Measurements from ENCODE around the gene HIC1.

HIC1 gene

DNA sequence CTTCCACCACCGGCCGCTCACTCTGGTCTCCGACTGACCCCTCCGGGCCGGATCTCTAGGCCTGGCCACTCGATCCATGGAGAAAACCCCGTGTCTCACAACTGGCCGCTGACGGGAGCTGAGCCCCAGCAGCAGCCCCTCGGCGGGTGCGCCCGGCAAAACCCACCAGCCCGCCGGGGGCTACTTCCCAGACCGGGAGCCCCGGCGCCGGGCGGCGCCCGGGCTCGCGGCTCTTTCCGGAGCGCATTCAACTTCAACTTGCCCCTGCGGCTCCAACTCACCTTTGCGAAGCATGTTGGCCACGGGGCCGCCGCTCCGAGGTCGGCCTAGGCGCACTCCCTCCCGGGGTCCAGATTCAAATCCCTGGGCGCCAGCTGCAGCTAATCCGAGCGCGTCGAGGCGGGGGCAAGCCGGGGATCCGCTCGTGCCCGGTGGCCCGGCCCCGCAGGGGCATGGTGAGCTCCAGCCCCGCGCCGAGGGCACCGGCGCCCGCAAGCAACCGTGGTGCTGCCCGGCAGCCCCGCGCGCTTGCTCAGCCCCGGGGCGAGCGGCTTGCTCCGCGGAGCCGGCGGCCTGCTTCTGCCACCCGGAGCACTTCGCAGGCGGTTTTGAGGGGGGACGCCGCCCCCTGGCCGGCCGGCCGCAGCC, 30.2 kb upstream of the HIC1 start:
- DNase-seq (ENCODE audit: insufficient read length, low spot score): no peak
- no peak for FAIRE-seq

DNA sequence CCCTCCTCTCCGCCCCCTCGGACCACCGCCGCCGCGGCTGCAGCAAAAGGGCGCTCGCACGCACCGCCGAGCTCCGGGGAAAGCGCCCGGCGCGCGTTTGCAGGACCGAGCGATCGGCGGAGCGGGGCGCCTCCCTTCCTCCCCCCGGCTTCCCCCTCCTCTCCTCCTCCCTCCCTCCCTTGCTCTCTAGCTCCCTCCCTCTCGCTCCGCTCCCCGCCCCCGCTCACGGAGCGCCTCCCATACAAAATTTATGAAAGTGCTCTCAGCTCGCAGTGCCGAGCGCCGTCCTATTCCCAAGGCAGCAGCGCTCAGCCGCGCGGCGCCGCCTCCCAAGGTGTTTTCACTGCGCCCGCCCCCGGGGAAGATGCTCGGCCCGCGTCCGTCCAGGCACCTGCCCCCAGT, 29.7 kb upstream of the HIC1 start, which contains the start of gene RTN4RL1:
Gene RTN4RL1 (minus strand): TSS at position 115 of the 402 bp plus-strand sequence. CDS start 469 bp downstream, outside the sequence.
- peak; percentile 75 for DNase-seq (ENCODE audit: insufficient read length, low spot score)
- peak; percentile 62 for FAIRE-seq

DNA sequence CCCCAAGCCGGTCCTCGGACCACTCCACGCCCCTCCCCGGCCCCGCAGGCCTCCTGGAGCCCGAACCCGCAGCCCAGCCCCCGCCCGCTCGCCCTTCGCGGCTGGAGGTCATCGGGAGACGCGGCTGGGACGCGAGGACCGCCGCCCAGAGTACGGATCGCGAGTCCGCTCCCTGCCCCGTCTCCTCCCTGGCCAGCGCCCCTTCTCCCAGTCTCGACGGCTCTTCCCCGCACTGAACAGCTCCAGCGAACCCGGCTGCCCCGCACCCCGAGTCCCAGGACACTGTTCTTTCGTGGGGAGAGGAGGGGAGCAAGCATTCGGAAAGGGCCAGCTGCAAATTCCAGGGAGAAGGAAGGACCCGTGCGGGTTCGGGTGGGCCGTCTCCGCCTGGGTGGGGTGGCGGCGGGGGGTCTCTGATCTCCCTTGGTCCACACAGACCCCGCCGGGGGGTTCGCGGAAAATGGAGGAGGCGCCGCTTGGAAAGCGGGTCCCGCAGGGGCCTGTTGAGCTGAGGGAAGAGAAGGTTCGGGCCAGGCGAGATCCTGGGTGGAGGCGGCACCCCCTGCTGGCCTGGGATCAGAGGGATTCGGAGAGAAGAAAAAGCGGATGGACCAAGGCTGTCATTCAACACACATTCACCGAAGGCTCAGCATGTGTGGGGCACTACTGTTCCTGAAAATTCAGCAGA, 29.1 kb upstream of the HIC1 start:
- DNase-seq (ENCODE audit: insufficient read length, low spot score) (peak; percentile 95), FAIRE-seq (peak; percentile 44)

DNA sequence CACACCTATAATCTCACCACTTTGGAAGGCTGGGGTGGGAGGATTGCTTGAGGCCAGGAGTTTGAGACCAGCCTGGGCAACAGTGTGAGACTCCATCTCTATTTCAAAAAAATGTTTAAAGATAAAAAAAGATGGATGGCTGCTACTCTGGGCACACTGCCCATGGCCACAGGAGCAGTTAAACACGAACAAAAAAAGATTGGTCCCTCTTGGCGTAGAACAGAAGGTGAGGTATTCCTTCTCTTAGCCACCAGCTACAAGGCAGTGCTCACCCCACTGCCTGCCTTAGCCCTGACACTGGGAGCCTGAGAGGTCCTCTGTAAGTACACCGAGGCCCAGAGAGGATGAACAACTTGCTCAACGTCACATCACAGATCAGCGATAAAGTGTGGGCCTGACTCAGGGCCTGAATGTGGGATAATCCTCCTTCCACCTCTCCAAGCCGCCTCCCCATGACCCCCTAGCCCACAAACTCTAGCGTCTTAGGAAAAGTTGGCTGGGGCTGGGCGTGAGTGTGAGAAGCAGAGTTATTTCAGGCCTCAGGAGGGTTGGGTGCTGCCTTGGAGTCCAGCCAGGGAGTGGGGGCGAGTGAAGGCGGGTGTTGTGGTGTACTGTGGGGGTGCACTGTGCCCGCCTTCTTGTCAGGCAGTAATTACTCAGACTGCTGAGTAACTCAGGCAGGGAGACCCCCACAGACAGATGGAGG, 27.2 kb upstream of the HIC1 start:
- FAIRE-seq: no peak

DNA sequence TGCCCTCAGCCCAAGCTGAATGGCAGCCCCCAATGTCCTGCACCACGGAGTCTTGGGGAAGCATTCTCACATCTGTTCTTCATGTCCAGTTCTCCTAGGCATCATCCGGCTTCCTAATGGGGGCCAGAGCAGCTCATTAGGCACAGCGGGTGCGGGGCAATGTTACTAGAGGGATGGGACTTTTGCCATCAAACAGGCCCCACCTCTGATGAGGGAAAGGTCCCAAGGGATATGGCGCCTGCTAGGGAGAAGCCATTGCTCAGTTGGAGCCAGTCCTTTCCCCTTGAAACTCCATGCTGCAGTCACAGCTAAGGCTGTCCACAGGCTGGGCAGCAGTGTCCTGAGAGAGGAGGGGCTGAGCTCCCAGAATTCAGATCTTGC, 26.7 kb upstream of the HIC1 start:
- no peak for FAIRE-seq
- no peak for DNase-seq (ENCODE audit: insufficient read length, low spot score)

More for the DNA sequence above, 27.2 kb upstream of the HIC1 start:
- DNase-seq (ENCODE audit: insufficient read length, low spot score): no peak

DNA sequence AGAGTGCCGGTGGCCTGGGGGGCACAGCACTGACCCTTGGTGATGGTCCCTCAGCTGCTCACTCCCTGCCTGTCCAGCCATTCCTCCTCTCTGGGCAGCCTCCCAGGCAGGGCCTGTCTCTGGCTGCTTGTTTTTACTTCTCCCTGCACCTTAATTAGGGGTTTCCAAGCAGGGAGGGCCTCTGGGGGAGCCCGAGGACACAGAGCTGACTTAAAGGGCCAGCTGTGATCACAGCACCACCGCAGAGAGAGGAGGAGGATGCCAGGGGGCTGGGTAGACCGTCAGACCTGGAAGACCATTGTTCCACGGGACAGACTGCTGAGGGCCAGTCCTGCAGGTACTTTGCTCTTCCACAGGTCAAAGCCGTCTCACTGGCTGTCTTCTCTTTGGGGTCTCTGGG, 26.2 kb upstream of the HIC1 start:
- no peak for FAIRE-seq
- no peak for DNase-seq (ENCODE audit: insufficient read length, low spot score)

DNA sequence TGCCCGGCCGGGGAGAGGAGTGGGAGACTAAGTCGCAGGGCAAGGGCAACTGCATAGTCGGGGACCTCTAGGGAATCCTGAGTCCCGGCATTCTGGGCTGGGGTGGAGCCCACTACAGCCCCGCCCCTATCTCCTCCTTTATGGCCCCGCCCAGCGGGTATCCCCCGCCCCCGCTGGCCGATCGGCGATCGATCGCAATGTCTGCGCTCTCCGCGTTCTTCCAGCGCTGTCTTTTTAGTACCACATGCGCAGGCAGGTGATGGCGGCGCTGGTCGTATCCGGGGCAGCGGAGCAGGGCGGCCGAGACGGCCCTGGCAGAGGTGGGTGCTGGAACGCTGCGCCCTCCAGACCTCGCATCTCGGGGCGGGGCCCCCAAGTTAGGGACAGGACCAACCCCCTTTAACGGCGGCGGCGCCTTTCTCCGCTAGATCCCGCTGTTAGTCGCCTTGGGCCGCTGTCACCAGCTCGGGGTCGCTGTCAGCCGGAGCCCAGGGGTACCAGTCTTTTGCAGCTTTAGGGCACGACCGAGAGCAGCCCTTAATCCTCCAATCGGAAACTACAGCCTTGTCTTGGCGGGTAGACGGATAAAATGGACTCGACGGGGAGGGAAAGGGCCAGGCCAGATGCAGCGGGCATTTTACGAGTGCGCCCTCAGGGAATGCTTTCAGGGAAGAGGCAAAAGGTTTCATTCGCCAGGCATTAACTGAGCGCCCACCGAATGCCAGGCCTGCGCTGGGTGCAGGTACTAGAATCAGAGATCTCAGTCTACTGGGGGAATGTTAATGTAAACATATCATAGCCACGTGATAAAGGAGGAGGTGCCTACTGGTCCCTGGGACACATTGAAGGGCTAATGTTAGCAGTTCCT, 24.8 kb upstream of the HIC1 start, which contains the start of gene DPH1:
Gene DPH1 (plus strand): TSS at position 243 of the 868 bp plus-strand sequence. CDS start 17 bp downstream, at position 260.
- FAIRE-seq (peak; percentile 96), DNase-seq (ENCODE audit: insufficient read length, low spot score) (peak; percentile 93)

DNA sequence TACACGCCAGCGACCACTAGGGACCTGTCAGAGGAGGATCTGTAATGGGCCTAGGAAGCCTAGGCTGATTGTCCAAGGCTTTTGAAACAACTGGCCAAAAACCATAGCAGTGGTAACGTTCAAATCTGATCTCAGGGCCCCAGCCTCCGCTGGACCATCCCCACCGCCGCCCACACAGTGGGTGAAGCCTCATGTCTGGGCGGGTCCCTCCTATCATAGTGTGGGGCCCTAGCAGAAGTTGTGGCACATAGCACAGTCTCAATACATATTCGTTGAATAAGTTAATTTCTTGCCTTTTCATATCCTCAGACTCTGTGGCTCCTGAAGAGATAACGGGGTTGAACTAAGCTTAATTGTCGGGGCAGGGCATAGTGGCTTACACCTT, 24.1 kb upstream of the HIC1 start:
- FAIRE-seq (no peak), DNase-seq (ENCODE audit: insufficient read length, low spot score) (no peak)

DNA sequence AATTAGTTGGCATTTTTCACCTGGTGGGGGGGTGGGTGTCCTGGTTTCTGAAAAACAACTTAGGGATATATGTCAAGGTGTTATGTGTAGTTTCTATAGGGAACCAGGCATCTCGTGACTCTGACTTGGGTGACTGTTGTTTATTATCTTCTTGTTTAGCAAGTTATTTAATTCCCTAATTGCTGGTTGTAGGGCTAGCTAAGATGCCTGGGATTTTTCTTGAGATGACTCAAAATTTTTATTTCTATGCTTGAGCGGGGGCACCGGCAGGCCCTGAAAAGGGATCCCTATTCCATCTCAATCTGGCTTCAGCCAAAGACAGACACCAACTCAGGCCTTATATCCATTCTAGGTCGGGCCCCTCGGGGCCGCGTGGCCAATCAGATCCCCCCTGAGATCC, 21.8 kb upstream of the HIC1 start:
- FAIRE-seq (no peak), DNase-seq (ENCODE audit: insufficient read length, low spot score) (no peak)

DNA sequence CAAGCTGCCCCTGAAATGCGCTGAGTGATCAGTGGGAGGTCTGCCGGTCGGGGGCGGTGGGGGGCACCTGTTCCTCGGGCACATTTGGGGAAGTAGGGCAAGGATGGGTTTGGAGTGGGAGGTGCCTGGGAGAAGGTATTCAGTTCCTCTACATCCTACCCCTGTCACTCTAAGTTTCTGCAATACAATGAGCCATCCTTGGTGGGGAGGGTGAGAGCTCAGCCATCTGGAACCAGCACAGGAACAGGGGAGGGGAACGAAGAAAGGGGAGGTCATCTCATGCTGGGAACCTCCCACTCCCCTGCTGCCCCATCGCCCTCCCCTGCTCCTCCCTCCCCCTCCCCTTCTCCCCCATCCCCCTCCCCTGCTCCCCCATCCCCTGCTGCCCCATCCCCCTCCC, 20.7 kb upstream of the HIC1 start:
- peak; percentile 4 for FAIRE-seq
- no peak for DNase-seq (ENCODE audit: insufficient read length, low spot score)

DNA sequence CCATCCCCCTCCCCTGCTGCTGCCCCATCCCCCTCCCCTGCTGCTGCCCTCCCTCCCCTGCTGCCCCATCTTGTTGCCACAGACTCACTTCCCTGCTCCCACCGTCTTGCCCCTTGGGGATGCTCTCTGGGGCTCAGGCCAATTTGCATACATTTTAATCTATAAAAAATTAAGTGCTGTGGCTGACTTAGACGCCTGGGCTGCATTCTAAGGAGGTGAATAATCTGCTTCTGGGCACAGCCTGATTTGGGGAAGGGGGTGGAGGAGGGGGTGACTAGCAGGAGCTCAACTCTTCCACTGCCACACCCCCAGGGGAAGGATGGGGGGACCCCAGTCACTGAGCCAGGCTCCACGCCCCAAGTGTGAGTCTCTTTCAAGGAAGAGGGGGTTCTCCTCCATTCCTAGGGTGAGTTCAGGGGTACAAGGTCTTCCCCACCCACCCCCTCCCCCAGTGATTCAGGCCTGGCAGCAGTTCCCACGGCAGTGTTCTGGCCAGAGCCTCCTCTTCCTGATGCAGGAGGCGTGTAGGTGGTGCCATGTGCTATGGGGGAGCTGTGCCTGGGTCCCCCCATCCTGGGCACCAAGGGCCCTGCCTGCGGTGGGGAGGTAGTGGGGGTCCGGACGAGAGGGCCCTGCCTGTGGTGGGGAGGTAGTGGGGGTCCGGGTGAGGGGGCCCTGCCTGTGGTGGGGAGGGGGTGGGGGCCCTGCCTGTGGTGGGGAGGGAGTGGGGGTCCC, 19.9 kb upstream of the HIC1 start:
- DNase-seq (ENCODE audit: insufficient read length, low spot score) (no peak), FAIRE-seq (peak; percentile 33)

DNA sequence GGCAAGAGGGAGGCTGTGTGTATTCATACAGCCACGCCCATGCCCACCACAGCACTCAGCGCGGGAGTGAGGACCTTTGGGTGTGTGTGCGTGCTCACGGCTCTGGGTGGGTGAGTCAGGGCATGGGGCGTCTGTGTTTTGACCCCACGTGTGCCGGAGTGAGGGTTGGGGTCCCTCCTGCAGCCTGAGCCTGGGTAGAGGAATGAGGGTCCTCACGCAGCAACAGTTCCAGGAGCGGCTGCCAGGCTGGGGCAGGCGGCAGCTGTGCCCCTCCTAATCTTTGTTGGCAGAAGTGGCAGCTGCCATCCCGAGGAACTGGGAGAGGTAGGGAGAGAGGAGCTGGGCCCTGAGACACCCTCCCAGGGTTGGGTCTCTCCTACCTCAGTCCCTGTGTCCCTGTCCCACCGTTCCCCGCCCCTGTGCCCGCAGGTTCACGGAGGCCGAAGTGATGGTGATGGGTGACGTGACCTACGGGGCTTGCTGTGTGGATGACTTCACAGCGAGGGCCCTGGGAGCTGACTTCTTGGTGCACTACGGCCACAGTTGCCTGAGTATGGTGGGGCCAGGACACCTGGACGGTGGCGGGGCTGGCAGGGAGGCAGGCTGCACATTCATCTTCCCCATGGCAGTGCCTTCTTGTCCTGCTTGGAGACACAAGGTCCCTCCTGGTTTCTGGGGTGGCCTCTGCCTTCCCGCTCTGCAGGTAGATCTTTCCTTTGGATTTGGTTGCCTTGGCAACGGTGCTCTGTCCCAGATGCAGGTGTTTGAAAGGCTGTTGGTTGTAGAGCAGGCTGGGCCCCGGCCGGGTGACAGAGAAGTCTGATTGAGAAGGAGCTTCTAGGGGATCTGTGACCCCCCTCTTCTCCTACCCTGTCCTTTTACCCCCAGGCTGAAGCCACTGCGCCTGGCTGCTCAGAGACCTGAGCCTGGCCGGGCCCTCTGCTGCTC, 19.1 kb upstream of the HIC1 start:
- no peak for FAIRE-seq
- no peak for DNase-seq (ENCODE audit: insufficient read length, low spot score)

DNA sequence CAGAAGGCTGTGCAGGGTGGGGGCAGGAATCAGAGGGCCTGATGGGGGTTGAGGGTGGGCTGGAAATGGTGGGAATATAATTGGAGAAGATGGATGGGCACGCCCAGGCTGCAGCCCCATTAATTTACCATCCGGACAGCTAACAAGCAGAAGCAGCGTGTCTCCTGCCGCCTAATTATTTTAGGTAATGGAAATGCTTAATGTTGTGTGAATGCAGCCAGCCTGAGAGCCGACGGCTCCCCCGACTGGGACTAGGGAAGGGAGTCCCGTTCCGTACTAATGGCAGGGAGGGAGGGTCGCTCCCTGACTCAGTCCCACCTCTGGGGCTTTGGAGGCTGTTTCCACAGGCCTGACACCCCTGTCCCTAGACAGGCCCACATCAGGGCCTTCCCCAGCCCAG, 17.7 kb upstream of the HIC1 start:
- DNase-seq (ENCODE audit: insufficient read length, low spot score) (no peak), FAIRE-seq (no peak)

DNA sequence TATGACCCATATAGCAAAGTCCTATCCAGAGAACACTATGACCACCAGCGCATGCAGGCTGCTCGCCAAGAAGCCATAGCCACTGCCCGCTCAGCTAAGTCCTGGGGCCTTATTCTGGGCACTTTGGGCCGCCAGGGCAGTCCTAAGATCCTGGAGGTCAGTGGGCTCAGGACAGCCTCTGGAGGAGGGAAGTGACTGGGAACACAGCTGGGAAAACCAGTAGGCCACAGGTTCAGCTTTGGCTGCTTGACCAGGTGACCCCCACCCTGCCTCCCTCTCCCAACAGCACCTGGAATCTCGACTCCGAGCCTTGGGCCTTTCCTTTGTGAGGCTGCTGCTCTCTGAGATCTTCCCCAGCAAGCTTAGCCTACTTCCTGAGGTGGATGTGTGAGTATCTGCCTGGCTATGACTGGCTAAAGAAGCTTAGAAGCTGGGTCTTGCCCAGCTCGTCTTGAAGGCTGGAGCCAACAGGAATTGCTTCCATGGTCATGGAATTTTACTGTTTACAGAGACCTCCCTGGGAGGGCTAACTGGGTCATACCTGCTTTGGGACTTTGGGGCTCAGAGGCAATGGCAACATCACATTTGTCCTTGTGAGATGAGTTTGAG, 14.6 kb upstream of the HIC1 start:
- FAIRE-seq (no peak), DNase-seq (ENCODE audit: insufficient read length, low spot score) (no peak)

DNA sequence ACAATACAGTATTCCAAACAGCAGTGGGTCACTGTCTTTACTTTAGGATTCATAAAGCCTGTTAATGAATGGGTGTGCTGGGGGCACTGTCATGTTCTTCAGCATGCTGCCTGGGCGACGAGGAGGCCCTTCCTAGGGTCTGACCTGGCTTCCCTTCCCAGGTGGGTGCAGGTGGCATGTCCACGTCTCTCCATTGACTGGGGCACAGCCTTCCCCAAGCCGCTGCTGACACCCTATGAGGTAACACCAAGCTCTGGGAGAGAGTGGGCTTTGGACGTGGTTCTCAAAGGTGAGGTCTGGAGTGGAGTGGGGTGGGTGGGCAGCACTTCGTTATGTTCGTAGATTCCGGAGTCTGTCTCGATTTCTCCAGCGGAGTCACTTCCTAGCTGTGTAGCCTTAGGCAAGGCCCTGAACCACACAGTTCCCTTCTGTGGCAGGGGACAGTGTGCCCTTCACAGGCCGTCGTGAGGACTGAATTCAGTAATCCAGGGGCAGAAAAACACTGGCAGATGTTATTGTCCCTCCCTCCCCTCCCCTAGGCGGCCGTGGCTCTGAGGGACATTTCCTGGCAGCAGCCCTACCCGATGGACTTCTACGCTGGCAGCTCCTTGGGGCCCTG, 13.9 kb upstream of the HIC1 start:
- peak; percentile 89 for FAIRE-seq
- DNase-seq (ENCODE audit: insufficient read length, low spot score): no peak

DNA sequence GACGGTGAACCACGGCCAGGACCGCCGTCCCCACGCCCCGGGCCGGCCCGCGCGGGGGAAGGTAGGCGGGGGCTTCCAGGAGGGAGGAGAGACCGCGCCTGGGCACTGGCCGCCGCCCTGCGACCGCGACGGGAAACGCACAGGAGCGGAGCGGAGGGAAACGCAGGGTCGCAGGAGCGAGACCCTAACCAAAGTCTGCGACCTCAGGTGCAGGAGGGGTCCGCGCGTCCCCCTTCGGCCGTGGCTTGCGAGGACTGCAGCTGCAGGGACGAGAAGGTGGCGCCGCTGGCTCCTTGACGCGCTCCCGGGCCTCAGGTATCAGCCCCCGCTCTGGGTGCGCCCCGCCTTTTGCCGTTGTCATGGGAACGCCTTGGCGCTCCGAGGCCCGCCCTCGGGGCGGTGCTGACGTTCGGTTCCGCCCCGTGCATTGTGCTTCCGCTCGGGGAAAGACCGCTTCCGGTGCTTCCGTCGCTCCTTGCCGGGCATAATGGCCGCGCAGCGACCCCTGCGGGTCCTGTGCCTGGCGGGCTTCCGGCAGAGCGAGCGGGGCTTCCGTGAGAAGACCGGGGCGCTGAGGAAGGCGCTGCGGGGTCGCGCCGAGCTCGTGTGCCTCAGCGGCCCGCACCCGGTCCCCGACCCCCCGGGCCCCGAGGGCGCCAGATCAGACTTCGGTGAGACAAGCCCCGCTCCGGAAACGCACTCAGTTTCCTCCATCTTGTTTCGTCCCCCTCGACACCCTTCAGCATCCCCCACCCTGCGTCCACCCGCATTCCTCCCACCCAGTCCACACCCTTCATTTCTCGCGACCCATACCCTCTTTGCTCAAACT, 13.1 kb upstream of the HIC1 start, which contains the start of gene OVCA2:
Gene OVCA2 (plus strand): TSS at position 462 of the 829 bp plus-strand sequence. CDS start 26 bp downstream, at position 488.
- peak; percentile 99 for FAIRE-seq
- peak; percentile 89 for DNase-seq (ENCODE audit: insufficient read length, low spot score)

DNA sequence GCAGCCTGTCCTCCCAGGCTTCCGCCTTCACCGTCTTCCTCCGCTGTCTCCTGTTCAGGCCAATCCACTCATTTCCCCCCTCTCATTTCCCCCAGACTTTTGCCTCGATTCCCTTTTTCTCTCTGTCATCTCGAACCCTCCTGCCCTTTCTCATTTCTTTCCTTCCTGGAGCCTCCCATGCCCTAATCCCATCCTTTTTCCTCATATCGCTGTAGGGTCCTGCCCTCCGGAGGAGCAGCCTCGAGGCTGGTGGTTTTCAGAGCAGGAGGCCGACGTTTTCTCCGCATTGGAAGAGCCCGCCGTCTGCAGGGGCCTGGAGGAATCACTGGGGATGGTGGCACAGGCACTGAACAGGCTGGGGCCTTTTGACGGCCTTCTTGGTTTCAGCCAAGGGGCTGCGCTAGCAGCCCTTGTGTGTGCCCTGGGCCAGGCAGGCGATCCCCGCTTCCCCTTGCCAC, 12.5 kb upstream of the HIC1 start:
- no peak for FAIRE-seq
- DNase-seq (ENCODE audit: insufficient read length, low spot score): no peak
